Measurements from ENCODE around the gene PCSK5.
A peak's percentile ranks its signal among the peaks of the same experiment; 100 is the strongest.

DNA sequence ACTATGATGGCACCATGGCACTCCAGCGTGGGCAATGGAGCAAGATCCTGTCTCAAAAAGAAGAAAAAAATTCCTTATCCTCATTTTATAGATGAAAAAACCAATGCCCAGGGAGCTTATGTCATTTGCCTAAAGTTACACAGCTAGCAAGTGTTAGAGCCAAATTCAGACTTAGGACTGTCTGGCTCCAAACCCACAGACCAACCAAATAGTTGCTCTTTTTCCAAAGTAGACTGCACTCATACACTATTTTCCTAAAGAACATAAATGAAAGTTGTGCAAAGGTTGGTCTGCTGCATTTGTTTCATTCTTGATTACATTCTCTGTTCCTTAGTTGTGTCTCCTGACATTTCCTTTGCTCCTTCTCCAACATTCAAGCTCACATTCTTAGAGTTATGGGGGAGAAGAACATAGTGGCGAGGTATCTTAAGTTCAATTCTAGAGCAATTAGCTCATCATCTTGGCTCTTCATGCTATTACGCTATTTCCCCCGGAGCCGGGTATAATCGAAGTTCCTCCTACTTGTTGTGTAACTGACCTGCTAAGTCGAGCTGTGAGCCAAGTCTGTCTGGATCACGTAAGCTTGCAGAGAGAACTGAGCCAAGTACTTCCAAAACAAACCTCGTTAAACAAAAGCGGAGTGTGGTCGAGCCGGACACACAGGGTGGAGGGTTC, 365.4 kb downstream of the PCSK5 start:
- TF ChIP-seq, protein P1, sequence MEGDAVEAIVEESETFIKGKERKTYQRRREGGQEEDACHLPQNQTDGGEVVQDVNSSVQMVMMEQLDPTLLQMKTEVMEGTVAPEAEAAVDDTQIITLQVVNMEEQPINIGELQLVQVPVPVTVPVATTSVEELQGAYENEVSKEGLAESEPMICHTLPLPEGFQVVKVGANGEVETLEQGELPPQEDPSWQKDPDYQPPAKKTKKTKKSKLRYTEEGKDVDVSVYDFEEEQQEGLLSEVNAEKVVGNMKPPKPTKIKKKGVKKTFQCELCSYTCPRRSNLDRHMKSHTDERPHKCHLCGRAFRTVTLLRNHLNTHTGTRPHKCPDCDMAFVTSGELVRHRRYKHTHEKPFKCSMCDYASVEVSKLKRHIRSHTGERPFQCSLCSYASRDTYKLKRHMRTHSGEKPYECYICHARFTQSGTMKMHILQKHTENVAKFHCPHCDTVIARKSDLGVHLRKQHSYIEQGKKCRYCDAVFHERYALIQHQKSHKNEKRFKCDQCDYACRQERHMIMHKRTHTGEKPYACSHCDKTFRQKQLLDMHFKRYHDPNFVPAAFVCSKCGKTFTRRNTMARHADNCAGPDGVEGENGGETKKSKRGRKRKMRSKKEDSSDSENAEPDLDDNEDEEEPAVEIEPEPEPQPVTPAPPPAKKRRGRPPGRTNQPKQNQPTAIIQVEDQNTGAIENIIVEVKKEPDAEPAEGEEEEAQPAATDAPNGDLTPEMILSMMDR (IDR thresholded peaks at IDR 0.05; ENCODE audit: low read depth, low read length, missing input control): no peak
- TF ChIP-seq RAD21 (IDR thresholded peaks at IDR 0.05): no peak
- TF ChIP-seq, protein P2, sequence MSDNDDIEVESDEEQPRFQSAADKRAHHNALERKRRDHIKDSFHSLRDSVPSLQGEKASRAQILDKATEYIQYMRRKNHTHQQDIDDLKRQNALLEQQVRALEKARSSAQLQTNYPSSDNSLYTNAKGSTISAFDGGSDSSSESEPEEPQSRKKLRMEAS (IDR thresholded peaks at IDR 0.05): peak; percentile 19
- TF ChIP-seq JUND (IDR thresholded peaks at IDR 0.05): peak in 1 of 2 donors; percentile 79
- TF ChIP-seq EGR1 (IDR thresholded peaks at IDR 0.05; ENCODE audit: low read depth in 2 of 2): no peak
- TF ChIP-seq, protein P3, sequence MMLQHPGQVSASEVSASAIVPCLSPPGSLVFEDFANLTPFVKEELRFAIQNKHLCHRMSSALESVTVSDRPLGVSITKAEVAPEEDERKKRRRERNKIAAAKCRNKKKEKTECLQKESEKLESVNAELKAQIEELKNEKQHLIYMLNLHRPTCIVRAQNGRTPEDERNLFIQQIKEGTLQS (IDR thresholded peaks at IDR 0.05): no peak
